ENCODE measurements around the gene ZNF746.

DNA sequence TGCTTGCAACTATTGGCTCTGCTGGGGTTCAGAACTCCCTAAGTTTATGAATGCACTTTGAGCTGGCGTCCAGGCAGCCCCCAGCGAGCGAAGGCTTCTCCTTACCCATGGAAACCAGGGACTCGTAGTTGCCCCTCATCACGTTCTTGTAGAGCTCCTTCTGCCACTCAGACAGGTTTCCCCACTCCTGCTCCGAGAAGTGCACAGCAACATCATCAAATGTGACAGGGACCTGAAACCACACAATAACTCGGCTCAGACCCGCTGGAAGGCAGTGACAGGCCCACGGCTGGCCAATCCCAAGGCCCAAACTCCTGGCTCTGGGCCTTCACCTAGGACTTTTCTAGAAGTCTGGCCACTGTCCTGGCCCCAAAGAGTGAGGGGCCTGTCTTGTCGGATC lies 43.6 kb downstream of the ZNF746 start:
- TF ChIP-seq, protein P1, sequence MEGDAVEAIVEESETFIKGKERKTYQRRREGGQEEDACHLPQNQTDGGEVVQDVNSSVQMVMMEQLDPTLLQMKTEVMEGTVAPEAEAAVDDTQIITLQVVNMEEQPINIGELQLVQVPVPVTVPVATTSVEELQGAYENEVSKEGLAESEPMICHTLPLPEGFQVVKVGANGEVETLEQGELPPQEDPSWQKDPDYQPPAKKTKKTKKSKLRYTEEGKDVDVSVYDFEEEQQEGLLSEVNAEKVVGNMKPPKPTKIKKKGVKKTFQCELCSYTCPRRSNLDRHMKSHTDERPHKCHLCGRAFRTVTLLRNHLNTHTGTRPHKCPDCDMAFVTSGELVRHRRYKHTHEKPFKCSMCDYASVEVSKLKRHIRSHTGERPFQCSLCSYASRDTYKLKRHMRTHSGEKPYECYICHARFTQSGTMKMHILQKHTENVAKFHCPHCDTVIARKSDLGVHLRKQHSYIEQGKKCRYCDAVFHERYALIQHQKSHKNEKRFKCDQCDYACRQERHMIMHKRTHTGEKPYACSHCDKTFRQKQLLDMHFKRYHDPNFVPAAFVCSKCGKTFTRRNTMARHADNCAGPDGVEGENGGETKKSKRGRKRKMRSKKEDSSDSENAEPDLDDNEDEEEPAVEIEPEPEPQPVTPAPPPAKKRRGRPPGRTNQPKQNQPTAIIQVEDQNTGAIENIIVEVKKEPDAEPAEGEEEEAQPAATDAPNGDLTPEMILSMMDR (IDR thresholded peaks at IDR 0.05), result no peak
- TF ChIP-seq, protein P2, sequence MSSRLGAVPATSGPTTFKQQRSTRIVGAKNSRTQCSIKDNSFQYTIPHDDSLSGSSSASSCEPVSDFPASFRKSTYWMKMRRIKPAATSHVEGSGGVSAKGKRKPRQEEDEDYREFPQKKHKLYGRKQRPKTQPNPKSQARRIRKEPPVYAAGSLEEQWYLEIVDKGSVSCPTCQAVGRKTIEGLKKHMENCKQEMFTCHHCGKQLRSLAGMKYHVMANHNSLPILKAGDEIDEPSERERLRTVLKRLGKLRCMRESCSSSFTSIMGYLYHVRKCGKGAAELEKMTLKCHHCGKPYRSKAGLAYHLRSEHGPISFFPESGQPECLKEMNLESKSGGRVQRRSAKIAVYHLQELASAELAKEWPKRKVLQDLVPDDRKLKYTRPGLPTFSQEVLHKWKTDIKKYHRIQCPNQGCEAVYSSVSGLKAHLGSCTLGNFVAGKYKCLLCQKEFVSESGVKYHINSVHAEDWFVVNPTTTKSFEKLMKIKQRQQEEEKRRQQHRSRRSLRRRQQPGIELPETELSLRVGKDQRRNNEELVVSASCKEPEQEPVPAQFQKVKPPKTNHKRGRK (CRISPR knock-in tag; IDR thresholded peaks at IDR 0.05; ENCODE audit: borderline replicate concordance), result no peak
- TF ChIP-seq TP53 (CRISPR knock-in tag; IDR thresholded peaks at IDR 0.05) (no peak), FOXJ3 (CRISPR knock-in tag; IDR thresholded peaks at IDR 0.05; ENCODE audit: borderline replicate concordance) (no peak)
- TF ChIP-seq, protein P3, sequence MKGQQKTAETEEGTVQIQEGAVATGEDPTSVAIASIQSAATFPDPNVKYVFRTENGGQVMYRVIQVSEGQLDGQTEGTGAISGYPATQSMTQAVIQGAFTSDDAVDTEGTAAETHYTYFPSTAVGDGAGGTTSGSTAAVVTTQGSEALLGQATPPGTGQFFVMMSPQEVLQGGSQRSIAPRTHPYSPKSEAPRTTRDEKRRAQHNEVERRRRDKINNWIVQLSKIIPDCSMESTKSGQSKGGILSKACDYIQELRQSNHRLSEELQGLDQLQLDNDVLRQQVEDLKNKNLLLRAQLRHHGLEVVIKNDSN (CRISPR knock-in tag; IDR thresholded peaks at IDR 0.05), result no peak
- TF ChIP-seq, protein P4, sequence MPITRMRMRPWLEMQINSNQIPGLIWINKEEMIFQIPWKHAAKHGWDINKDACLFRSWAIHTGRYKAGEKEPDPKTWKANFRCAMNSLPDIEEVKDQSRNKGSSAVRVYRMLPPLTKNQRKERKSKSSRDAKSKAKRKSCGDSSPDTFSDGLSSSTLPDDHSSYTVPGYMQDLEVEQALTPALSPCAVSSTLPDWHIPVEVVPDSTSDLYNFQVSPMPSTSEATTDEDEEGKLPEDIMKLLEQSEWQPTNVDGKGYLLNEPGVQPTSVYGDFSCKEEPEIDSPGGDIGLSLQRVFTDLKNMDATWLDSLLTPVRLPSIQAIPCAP (CRISPR knock-in tag; IDR thresholded peaks at IDR 0.05), result no peak
- TF ChIP-seq, protein P5, sequence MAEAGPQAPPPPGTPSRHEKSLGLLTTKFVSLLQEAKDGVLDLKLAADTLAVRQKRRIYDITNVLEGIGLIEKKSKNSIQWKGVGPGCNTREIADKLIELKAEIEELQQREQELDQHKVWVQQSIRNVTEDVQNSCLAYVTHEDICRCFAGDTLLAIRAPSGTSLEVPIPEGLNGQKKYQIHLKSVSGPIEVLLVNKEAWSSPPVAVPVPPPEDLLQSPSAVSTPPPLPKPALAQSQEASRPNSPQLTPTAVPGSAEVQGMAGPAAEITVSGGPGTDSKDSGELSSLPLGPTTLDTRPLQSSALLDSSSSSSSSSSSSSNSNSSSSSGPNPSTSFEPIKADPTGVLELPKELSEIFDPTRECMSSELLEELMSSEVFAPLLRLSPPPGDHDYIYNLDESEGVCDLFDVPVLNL (CRISPR knock-in tag; IDR thresholded peaks at IDR 0.05; ENCODE audit: borderline replicate concordance, low read depth), result no peak
- TF ChIP-seq, protein P6, sequence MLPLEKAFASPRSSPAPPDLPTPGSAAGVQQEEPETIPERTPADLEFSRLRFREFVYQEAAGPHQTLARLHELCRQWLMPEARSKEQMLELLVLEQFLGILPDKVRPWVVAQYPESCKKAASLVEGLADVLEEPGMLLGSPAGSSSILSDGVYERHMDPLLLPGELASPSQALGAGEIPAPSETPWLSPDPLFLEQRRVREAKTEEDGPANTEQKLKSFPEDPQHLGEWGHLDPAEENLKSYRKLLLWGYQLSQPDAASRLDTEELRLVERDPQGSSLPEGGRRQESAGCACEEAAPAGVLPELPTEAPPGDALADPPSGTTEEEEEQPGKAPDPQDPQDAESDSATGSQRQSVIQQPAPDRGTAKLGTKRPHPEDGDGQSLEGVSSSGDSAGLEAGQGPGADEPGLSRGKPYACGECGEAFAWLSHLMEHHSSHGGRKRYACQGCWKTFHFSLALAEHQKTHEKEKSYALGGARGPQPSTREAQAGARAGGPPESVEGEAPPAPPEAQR (CRISPR knock-in tag; IDR thresholded peaks at IDR 0.05), result no peak
